B cell (primary cell): ENCODE results near the gene ARSJ. TPM values are rescaled to one million over a fixed set of nuclear protein-coding genes. Genes with fewer than 3 reads are reported as not detected.

Experiments
- ATAC-seq: fragments of 200-7000 bp; cut with Tn5 transposase; one replicate; pipeline ENCODE4 v1.10.0; 2021; ENCODE audit warnings: low read depth, mild to moderate bottlenecking, moderate number of reproducible peaks, moderate library complexity
- CTCF ChIA-PET: fragments of 350-600 bp; sonication (Branson Sonifier 250); formaldehyde crosslinking; loops from one replicate; lab custom pipeline; 2021; ENCODE audit warnings: antibody characterized with exemption, inconsistent platforms; lab: Charles Lee
- POLR2A ChIA-PET: fragments of 350-600 bp; sonication (Branson Sonifier 250); formaldehyde crosslinking; loops from one replicate; lab custom pipeline; 2021; ENCODE audit warnings: antibody characterized with exemption; lab: Charles Lee
- DNase-seq: peaks from one replicate; pipeline ENCODE4 v3.0.0; 2013
- H2AFZ ChIP-seq: 2 replicates; pipeline ENCODE4 v1.6.1; 2012; ENCODE audit warnings: mild to moderate bottlenecking, low read depth, low read length; ENCODE audit not compliant: insufficient read depth, poor library complexity, severe bottlenecking
- H3K27ac ChIP-seq, 2 donors: 1 replicate in 1 of 2; 2 replicates in 1 of 2; pipeline ENCODE4 v1.5.1; 2012 to 2013; ENCODE audit warnings: low read length in 2 of 2, mild to moderate bottlenecking in 2 of 2, moderate library complexity in 1 of 2
- H3K27me3 ChIP-seq, 4 experiments: fragments of 200-600 bp in 1 of 4; sonication (generic) in 1 of 4; replicated peaks in 1 of 4; 1 replicate in 2 of 4; 2 replicates in 2 of 4; pipeline versions ENCODE4 v1.6.1 to v1.7.0; 2013 to 2016; ENCODE audit warnings: low read length in 3 of 4, mild to moderate bottlenecking in 2 of 4, mixed read lengths in 1 of 4, moderate library complexity in 1 of 4; ENCODE audit not compliant: insufficient read depth in 4 of 4, control insufficient read depth in 3 of 4; ENCODE audit errors: control extremely low read depth in 1 of 4
- H3K36me3 ChIP-seq, 2 experiments: replicated peaks in 1 of 2; 1 replicate in 1 of 2; 2 replicates in 1 of 2; pipeline versions ENCODE4 v1.6.1 to v1.7.1; 2013; ENCODE audit warnings: low read length in 1 of 2; ENCODE audit not compliant: insufficient read depth in 2 of 2, control insufficient read depth in 1 of 2; ENCODE audit errors: control extremely low read depth in 1 of 2, extremely low read depth in 1 of 2
- H3K4me1 ChIP-seq, 2 donors: fragments of 200-600 bp in 1 of 2; sonication (generic) in 1 of 2; 1 replicate in 1 of 2; 2 replicates in 1 of 2; pipeline versions ENCODE4 v1.5.1 to v1.6.1; 2013 to 2017; ENCODE audit warnings: low read length in 2 of 2; ENCODE audit not compliant: control insufficient read depth in 2 of 2, insufficient read depth in 2 of 2
- H3K4me2 ChIP-seq: replicated peaks from 2 replicates; pipeline ENCODE3; 2012; ENCODE audit warnings: mild to moderate bottlenecking, low read depth, low read length; ENCODE audit not compliant: poor library complexity, severe bottlenecking
- H3K4me3 ChIP-seq, 5 experiments: fragments of 200-600 bp in 1 of 5; sonication (generic) in 1 of 5; 1 replicate in 3 of 5; 2 replicates in 2 of 5; pipeline versions ENCODE4 v1.5.1 to v1.7.0; 2011 to 2016; ENCODE audit warnings: low read length in 4 of 5, mild to moderate bottlenecking in 4 of 5, low read depth in 2 of 5, control low read depth in 1 of 5, moderate library complexity in 1 of 5; ENCODE audit not compliant: insufficient read depth in 1 of 5; ENCODE audit errors: control extremely low read depth in 1 of 5, extremely low read depth in 1 of 5
- H3K79me2 ChIP-seq: fragments of 200-600 bp; sonication (generic); one replicate; pipeline ENCODE4 v1.6.0; 2016; ENCODE audit warnings: low read length; ENCODE audit not compliant: control insufficient read depth, insufficient read depth
- H3K9ac ChIP-seq: fragments of 200-600 bp; sonication (generic); 2 replicates; pipeline ENCODE4 v1.6.1; 2017; ENCODE audit warnings: mild to moderate bottlenecking, low read length, moderate library complexity
- H3K9me3 ChIP-seq, 3 donors: one replicate each; pipeline versions ENCODE4 v1.6.1 to v1.7.1; 2013; ENCODE audit warnings: low read length in 2 of 3; ENCODE audit not compliant: control insufficient read depth in 2 of 3, insufficient read depth in 1 of 3; ENCODE audit errors: control extremely low read depth in 1 of 3
- H4K20me1 ChIP-seq: 2 replicates; pipeline ENCODE4 v1.6.0; 2012; ENCODE audit warnings: mild to moderate bottlenecking, low read length; ENCODE audit not compliant: insufficient read depth, control insufficient read depth, poor library complexity, severe bottlenecking
- H3K27ac Mint-ChIP-seq: one replicate; pipeline ENCODE4 v1.8.0; 2021; ENCODE audit warnings: mixed read lengths
- H3K27me3 Mint-ChIP-seq: one replicate; pipeline ENCODE4 v1.8.0; 2021; ENCODE audit warnings: mixed read lengths
- H3K4me1 Mint-ChIP-seq: one replicate; pipeline ENCODE4 v1.8.0; 2021; ENCODE audit warnings: mixed read lengths
- H3K4me3 Mint-ChIP-seq: one replicate; pipeline ENCODE4 v1.8.0; 2021; ENCODE audit warnings: mixed read lengths
- H3K9me3 Mint-ChIP-seq: one replicate; pipeline ENCODE4 v1.8.0; 2022; ENCODE audit warnings: mixed read lengths; ENCODE audit not compliant: insufficient read depth
- CTCF ChIP-seq: fragments of 200-600 bp; IDR thresholded peaks from one replicate; pipeline ENCODE4 v1.8.0; 2022; ENCODE audit warnings: antibody characterized with exemption, mild to moderate bottlenecking
- EZH2 ChIP-seq: IDR thresholded peaks from 2 replicates; pipeline ENCODE4 v1.6.1; 2012; ENCODE audit warnings: borderline replicate concordance, low read depth, mild to moderate bottlenecking, moderate library complexity, low read length; ENCODE audit not compliant: insufficient read depth, poor library complexity, severe bottlenecking
- WGBS: methylation state at CpG from one replicate; pipeline ENCODE4 v1.1.5; 2013; ENCODE audit warnings: missing lambda C conversion rate; ENCODE audit not compliant: insufficient coverage; 5-methylcytosine and 5-hydroxymethylcytosine counted together
- intact Hi-C: fragments of 100-400 bp; cut with micrococcal nuclease; formaldehyde crosslinking; loops from one replicate; pipeline ENCODE4 v1.10.0; 2022
- polyA plus RNA-seq: library from polyadenylated mRNA; depleted of rRNA; stranded (reverse); fragments of >200 nt; gene quantifications from 2 replicates; pipeline ENCODE4 v1.2.3, GENCODE V29; 2012
- total RNA-seq, 2 donors: library from RNA; stranded (reverse); fragments of 120-200 nt in 1 of 2; gene quantifications; 1 replicate in 1 of 2; 2 replicates in 1 of 2; pipeline versions ENCODE4 v1.2.3 to v1.2.4, GENCODE V29; 2013 to 2022

ARSJ gene
- total and polyA plus RNA-seq, 2 donors (not counting 1 experiment from before 2014, with no cell fraction given), result not detected

GRCh38 chr4:113873508-113873907 lies 105.9 kb downstream of the ARSJ start:
- Mint-ChIP-seq H3K9me3 (peaks cover 4% of the 10 kb centered on the region), H3K4me3 (no peak overlapping the region), H3K4me1 (peaks cover 11% of the 10 kb centered on the region), H3K27me3 (no peaks in the 10 kb centered on the region), H3K27ac (no peak overlapping the region)
- H3K4me1 ChIP-seq, result peaks cover 4 to 5% of the 10 kb centered on the region in 2 donors
- intact Hi-C loops, result loop anchor here (5.0 kb wide), 1 partner anchor 111 kb away; the partner anchor contains the start of gene CAMK2D
- no peak for DNase-seq
- H3K9ac ChIP-seq, result no peak overlapping the region
- no peaks in the 10 kb centered on the region for H4K20me1 ChIP-seq
- H3K9me3 ChIP-seq, result no peaks in the 10 kb centered on the region
- H3K4me2 ChIP-seq, result no peak overlapping the region
- ChIA-PET POLR2A (no interaction called here), CTCF (interaction anchor here (0.6 kb wide), 1 partner anchor 92 kb away, joined by 3 read pairs; no protein-coding TSS in a partner anchor)
- no peak overlapping the region for H3K27ac ChIP-seq
- TF ChIP-seq EZH2 (no peak), CTCF (no peak)
- H3K36me3 ChIP-seq, result no peaks in the 10 kb centered on the region
- no peaks in the 10 kb centered on the region for H3K27me3 ChIP-seq
- no peaks in the 10 kb centered on the region for H3K79me2 ChIP-seq
- no peak for ATAC-seq
- no peak overlapping the region for H2AFZ ChIP-seq
- H3K4me3 ChIP-seq, result no peak overlapping the region

DNA sequence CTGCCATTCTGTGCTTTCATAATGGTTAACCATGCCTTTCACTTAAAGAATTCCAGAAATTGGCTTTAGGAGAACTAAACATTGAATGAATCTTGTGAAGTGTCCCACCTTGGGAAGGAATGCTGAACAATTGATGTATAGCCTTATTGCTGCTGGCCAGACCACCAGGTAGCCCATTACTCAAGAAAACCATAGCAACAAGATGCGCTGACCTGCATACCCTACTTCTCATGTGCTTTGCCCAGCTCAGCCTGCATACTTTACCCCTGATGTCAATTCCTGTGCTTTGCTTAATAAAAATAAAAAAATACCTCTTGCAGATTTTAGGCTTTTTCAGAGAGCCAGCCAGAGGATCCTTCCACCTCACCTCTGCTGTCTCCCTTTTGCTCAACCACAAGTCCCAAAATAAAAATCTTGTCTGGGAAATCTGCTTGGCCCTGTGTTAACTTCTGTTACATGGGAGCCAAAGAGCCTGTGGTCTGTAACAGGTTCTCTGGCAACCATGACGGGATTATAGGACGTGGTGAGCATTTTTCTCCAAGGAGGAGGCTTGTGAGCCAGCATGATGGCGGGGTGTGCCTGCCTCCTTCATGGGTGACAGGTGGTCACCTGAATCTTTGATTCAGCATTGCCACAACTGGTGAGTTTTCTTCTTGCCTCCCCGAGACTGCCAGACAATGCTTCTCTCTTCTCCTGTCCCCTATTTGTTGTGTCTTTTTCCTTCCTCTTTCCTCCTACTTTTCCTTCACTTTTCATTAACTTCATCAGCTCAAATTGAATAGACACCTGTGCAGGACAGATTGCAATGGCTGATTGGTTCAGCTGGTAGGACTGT lies 106.8 kb downstream of the ARSJ start:
- no peaks in the 10 kb centered on the region for H3K36me3 ChIP-seq
- Mint-ChIP-seq H3K27me3 (no peaks in the 10 kb centered on the region), H3K4me1 (peaks cover 11% of the 10 kb centered on the region), H3K9me3 (peaks cover 4% of the 10 kb centered on the region), H3K27ac (no peak overlapping the region), H3K4me3 (no peak overlapping the region)
- no peak overlapping the region for H3K9ac ChIP-seq
- no peak for ATAC-seq
- H3K27ac ChIP-seq, result no peak overlapping the region
- H3K4me2 ChIP-seq, result no peak overlapping the region
- no peaks in the 10 kb centered on the region for H4K20me1 ChIP-seq
- no peaks in the 10 kb centered on the region for H3K9me3 ChIP-seq
- H2AFZ ChIP-seq, result no peak overlapping the region
- POLR2A ChIA-PET, result no interaction called here
- no peak for DNase-seq
- H3K4me3 ChIP-seq, result no peak overlapping the region
- CTCF ChIA-PET, result interaction anchor here (0.6 kb wide), 1 partner anchor 91 kb away, joined by 3 read pairs; no protein-coding TSS in a partner anchor
- intact Hi-C loops, result loop anchor here (5.0 kb wide), 1 partner anchor 110 kb away; the partner anchor contains the start of gene CAMK2D
- H3K27me3 ChIP-seq, result no peaks in the 10 kb centered on the region
- H3K4me1 ChIP-seq, result peaks cover 4 to 5% of the 10 kb centered on the region in 2 donors
- TF ChIP-seq CTCF (no peak), EZH2 (no peak)
- no peaks in the 10 kb centered on the region for H3K79me2 ChIP-seq
- 90% methylated on average over 5 of the region's 5 CpGs for WGBS
